Measurements from ENCODE around the gene DXO.

DNA sequence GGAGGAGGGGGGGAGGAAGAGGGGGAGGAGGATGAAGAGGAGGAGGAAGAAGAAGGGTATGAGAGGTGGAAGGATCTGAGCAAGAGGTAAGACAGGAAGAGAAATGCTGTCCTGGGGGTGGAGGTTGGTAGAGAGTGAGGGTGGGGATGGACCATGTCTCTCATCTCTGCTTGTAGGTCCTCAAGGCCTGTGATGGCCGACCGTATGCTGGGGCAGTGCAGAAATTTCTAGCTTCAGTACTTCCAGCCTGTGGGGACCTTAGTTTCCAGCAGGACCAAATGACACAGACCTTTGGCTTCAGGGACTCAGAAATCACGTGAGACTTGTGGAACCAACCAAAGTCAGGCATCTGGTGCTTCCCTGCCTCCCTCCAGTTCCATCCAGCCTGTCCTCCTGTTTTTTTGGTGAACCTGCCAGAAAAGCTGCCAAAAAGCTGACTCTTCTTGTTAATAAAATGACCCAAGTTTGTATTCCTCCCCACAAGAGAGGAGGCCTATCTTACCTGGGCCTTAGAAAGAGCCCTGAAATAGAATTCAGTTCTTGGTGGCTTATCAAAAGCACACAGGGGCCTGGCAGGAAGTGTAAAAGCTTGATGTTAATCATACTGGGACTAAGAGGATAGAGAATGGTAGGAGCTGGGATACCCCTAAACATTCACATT lies 7.4 kb upstream of the DXO start:
- no peak for TF ChIP-seq POLR2A (IDR thresholded peaks at IDR 0.05)
- TF ChIP-seq, protein P1, sequence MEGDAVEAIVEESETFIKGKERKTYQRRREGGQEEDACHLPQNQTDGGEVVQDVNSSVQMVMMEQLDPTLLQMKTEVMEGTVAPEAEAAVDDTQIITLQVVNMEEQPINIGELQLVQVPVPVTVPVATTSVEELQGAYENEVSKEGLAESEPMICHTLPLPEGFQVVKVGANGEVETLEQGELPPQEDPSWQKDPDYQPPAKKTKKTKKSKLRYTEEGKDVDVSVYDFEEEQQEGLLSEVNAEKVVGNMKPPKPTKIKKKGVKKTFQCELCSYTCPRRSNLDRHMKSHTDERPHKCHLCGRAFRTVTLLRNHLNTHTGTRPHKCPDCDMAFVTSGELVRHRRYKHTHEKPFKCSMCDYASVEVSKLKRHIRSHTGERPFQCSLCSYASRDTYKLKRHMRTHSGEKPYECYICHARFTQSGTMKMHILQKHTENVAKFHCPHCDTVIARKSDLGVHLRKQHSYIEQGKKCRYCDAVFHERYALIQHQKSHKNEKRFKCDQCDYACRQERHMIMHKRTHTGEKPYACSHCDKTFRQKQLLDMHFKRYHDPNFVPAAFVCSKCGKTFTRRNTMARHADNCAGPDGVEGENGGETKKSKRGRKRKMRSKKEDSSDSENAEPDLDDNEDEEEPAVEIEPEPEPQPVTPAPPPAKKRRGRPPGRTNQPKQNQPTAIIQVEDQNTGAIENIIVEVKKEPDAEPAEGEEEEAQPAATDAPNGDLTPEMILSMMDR (IDR thresholded peaks at IDR 0.05): no peak

All from thyroid gland (tissue), 4 donors.